ENCODE measurements around the gene APOBEC2.
A peak's percentile ranks its signal among the peaks of the same experiment; 100 is the strongest.
"Not testable (repeated sequence)": the region's sequence is repeated elsewhere in the genome, so short reads cannot be mapped to it uniquely, and the experiment has no call there.

Gene APOBEC2

GRCh38 chr6:41053041-41053440 is at the start of gene APOBEC2:
Gene APOBEC2, plus strand, starts transcription at chr6:41053202. Its CDS starts 146 bp downstream, at chr6:41053348.
- DNase-seq: no peak

- peak; percentile 6 for DNase-seq
Observed at GRCh38 chr6:41006217-41006616, 46.8 kb upstream of the APOBEC2 start.

- not testable (repeated sequence) for DNase-seq
Observed at GRCh38 chr6:41006980-41007379, 46.0 kb upstream of the APOBEC2 start.

GRCh38 chr6:41008011-41008410 is 45.0 kb upstream of the APOBEC2 start:
- DNase-seq: no peak

DNA sequence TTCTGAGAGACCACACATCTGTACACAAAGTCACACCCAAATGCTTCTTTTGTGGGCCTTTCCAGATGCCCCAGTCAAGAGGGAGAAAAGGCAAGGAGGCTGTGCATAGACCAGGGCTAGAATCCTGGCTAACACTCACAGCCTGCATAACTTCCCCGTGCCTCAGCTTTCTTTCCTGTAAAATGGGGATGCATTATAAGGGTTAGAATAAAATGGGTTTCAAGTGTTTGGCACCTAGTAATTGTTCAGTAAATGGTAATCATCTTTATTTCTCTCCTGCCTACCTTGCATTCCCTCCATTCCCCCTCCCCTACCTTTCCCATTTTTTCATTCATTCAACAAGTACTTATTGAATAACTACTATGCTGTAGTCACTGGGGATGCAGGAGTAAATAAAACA is 43.3 kb upstream of the APOBEC2 start:
- DNase-seq: no peak

DNA sequence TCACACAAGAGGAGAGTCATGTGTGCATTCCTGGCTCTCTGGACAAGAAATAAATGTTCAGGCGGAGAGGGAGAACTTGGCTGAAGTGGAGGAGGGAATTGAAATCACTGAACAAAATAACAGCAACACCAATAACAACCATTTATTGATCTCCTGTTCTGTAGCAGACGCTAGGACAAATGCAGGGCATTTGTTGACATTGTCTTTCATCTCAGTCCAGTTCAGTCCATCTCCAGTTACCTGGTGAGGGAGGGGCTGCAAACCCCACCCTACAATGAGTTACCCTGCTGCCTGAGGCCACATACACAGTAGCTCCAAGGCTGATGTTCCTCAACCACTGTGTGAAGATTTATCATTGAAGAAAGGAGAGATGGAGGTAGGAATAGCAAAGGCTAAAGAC is 41.3 kb upstream of the APOBEC2 start:
- no peak for DNase-seq

GRCh38 chr6:41013466-41014153 is 39.4 kb upstream of the APOBEC2 start:
- no peak for DNase-seq

- no peak for DNase-seq
Observed at GRCh38 chr6:41014780-41015179, 38.2 kb upstream of the APOBEC2 start.

- DNase-seq: not testable (repeated sequence)
Observed at GRCh38 chr6:41015860-41016259, 37.1 kb upstream of the APOBEC2 start.

DNA sequence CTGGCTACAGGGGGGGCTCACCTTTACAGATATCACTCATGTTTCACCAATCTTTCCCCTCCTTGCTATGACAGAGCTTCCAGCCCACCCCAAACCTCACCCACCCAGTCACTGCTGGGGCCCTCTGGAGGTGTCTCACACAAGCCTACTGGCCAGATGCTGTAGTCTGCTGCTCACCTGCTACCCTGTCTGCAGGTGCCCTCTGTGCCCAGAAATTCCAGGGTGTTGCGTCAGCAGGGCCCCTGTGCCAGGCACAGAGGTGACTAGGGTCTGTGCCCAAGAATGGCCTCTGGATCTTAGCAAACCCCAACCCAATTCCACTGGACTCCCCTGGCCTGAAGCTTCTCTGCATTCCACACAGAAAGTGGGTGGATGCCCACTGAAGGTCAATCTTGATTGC is 35.3 kb upstream of the APOBEC2 start:
- no peak for DNase-seq

- DNase-seq: no peak
Observed at GRCh38 chr6:41021832-41022231, 31.2 kb upstream of the APOBEC2 start.

DNA sequence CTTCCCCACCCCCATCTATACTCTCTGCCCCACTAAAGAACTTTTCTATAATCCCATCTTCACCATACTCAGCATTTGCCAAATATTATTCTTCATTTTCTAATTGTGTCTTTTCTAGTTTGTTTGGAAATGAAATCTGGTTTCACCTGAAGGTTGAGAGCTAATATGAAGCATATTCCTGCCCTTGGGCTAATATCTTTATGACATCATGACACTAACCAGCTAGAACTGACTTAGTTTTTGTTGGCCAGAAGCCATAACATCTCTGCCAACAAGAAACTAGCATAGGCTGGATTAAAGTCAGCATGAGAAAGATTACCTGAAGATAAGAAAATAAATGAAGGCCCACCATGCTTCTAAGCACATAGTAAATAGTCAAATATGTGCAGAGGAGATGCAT is 30.7 kb upstream of the APOBEC2 start:
- no peak for DNase-seq

DNA sequence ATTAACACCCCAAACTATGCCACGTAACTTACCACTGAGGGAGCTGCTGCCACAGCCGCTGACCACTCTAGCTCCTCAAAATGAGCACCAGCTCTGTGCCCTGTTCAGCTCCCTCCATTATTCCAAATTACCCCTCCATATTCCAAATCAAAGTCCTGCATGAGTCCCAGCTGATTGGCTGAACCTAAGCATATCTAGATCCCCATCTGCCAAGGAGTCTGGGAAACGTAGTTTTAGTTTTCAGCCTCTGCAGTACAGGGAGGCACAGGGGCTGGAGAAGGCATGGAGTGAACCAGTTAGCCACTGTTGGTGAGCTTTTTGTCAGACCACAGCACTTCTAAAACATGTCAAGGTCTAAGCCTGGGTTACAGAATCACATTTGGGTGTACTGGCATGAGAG is 29.9 kb upstream of the APOBEC2 start:
- no peak for DNase-seq

DNA sequence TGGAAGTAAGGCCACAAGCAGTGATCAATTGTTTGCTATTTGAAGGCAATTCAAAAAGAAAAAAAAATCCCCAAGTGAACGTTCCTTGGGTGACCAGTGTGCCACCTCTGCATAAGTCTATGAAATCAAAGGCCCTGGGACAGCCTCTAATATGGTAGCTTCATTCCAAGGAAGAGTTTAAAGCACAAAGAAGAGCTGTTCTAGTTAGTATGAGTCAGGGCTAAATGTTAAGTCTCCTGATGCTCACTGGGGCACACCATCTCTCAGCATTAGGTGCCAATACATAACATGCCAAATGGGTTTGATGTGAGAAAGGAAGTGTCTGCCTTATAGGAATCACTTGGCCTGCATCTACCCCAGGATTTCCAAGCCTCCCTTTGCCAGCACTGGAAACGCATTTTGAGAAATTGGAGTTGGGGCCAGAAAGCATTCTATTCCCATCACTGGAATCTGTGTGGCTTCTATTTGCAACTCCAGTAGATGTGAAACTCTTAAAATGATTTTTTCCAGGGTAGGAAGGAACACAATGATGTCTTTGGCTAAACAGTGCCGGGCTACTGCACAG is 27.0 kb upstream of the APOBEC2 start:
- no peak for DNase-seq

DNA sequence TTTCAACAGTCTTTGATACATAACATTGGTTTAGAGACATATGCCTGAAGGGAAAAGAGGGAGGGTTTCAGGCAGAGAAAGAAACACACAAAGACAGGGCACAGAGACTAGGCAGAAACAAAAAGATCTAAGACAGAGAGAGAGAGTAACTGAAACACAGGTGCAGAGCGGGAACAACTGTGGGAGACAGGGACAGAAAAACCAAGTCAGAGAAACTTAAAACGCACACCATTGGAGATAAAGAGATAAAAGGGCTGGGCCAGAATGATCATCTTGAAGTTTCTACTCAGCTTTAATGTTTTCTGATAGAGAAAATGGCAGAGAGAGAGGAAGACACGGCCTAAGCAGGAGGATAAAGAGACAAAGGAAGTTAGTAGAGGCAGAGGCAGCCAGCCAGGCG is 25.8 kb upstream of the APOBEC2 start:
- DNase-seq: no peak

- DNase-seq: peak; percentile 78
Observed at GRCh38 chr6:41027799-41028560, 25.0 kb upstream of the APOBEC2 start.

DNA sequence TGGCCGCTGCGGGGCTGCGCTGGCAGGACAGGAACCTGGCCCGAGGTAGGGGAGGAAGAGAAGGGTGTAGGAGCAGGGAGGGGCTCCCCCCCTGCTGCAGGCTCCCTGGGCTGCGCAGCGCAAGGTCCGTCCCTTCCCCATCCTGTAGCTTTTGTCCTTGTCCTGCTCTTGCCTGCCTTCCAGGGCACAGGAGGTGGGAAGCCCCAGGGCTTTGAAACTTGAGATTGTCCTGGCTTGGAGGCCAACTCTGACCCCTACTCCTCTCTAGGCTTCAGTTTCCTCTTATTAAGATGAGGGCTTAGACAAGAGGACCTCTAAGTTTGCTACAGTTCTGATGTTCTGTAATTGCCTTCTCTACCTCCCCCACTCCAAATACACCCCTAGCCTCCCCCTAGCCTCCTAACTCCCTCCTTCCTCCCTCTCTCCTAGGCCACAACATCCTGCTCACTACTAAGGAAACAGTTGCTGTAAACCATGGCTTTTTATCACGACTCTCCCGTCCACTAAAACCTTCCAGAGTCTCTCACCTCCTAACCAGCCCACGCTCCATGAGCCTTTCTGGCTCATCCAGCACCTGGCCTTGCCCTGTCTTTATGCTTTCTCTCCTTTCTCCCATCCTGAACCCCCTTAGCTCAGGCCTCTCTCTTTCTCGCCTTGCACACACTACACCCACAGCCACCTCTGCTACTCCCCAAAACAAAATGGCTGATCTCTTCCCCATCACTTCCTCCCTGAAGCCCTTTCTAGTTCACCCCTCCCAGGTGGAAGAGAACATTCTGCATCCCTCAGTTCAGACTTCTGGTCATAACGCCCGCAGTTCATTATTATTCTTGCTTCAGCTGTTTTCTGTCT is 24.2 kb upstream of the APOBEC2 start:
- peak; percentile 18 for DNase-seq

DNA sequence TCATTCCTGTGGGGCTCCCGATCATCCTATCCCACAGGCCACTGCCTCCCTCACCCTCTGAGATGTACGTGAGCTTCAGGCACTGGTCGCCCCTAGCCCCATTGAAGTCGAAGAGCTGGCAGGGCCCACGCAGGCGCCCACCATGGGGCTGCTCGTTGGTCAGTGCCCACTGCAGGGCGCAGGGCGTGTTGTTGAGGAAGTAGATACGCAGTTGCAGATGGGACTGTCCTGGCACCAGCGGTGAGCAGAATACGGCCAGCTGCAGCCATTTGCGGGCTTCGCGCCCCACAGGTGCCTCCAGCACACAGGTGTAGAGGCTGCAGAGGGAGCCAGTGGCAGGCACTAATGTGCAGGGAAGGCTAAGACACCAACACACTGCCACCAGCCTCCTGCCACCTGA is 20.2 kb upstream of the APOBEC2 start:
- no peak for DNase-seq

- no peak for DNase-seq
Observed at GRCh38 chr6:41033776-41034175, 19.2 kb upstream of the APOBEC2 start.

- DNase-seq: no peak
Observed at GRCh38 chr6:41036186-41036585, 16.8 kb upstream of the APOBEC2 start.

DNA sequence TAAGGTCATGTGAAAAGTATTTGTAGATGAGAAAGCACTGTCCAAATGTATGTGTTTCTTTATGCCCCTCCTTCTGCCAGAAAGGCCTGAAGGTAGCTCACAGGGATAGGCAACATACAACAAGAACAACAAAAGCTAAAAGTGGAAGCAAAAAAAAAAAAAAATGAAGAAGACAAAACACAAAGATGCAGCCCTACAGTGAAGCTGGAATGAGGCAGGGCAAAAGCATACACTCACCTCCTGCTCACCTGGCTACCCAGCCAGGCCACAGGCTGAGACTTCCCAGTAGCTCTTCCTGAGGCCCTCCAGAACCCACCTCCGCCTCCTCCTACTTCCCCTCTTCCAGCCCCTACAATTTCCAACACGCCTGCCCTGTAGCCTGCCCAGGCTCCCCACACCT is 16.4 kb upstream of the APOBEC2 start:
- DNase-seq: no peak

DNA sequence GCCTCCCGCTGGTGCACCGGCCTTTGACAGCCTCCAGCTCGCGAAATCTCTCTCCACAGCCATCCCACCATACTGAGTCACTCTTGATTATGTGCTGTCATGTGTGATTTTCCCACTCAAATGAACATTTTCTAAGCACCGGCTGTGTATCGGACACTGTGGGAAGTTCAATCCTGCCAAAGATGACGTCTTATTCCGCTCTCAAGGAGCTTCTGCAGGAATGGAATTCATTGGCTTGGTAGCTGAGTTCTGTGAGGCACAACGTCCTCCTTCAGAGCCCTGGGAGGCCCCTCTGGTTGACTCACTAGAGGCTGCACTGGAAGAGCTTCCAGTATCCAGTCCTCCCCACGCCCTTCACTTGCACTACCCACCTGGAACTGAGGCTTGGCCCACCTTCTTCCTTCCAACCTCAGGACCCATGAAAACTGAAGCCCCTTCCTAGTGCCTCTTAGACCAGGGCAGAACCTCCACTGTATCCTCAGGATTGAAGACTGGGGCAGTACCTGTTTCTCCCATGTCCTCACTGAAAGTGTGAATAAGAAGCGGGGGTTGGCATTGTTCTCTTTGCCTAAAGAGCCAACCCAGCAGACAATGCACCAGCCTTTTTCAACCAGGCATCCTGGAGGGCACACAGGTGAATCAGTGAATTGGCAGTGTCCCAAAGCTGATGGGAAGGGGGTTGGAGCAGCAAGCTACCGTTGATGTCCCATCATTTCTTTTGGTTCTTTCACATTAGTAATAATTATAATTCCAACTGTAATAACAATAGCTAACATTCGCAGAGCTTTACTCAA is 15.7 kb upstream of the APOBEC2 start:
- no peak for DNase-seq
